ENCODE results near the gene THADA. TPM values are rescaled to one million over a fixed set of nuclear protein-coding genes. Genes with fewer than 3 reads are reported as not detected.
"Not testable (repeated sequence)": the region's sequence is repeated elsewhere in the genome, so short reads cannot be mapped to it uniquely, and the experiment has no call there.

Gene THADA
- total and polyA plus RNA-seq, 5 experiments from 2014 or later = 9.2 to 40.3 (median 15.5) TPM

DNA sequence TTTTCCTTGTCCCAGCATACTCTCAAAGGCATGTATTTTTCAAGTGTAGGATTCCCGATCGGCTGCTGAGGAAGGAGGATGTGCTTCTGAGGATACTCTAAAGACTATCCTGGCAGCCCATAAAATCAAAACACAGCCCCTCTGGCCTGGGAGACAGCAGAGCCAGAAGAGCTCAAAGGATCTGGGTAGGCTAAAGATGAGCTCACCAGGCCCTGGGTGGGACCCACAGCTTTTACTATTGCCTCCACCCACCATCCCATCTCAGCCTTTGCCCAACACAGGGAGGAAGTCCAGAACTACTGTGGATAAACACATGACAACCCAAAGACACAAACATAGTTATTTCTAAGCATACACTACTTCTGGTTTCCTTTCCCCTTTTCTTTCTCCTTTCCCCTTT is 290.3 kb downstream of the THADA start:
- H3K27me3 Mint-ChIP-seq = no peaks in the 10 kb centered on the region
- H3K4me3 Mint-ChIP-seq = no peak overlapping the region
- peaks cover 0 to 43% (median 13%) of the 10 kb centered on the region in 3 donors for H3K36me3 Mint-ChIP-seq
- no peak for DNase-seq
- peak overlapping the region in 2 of 10 donors; percentile 29 to 68 for H3K27ac Mint-ChIP-seq
- no peaks in the 10 kb centered on the region for H3K9me3 Mint-ChIP-seq
- POLR2A ChIA-PET = no interaction called here
- no peak for ATAC-seq
- peaks cover 0 to 9% (median under 1%) of the 10 kb centered on the region in 4 donors for H3K4me1 Mint-ChIP-seq

DNA sequence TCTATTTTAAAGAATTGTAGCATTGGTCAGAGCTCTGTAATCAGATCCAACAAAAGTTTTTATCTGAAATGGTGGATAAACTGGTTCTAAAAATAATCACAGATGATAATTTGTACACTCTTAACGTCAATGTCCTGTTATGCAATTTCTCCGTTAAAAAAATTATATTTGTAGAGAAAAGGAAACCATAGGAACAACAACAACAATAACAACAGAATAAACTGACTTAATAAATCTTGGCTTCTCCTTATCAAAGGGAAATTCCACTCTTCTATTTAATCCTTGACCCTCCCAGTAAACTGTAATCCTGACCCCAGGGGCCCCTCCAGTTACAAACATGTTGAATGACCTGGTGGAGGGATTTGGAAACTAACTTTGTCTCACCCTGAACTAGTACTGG is 290.8 kb downstream of the THADA start:
- POLR2A ChIA-PET = no interaction called here
- no peak for DNase-seq
- ATAC-seq = no peak
- Mint-ChIP-seq H3K36me3 (peaks cover 0 to 38% (median 10%) of the 10 kb centered on the region in 3 donors), H3K27ac (peak overlapping the region in 1 of 10 donors; percentile 68), H3K4me3 (no peak overlapping the region), H3K9me3 (no peaks in the 10 kb centered on the region), H3K27me3 (no peaks in the 10 kb centered on the region), H3K4me1 (peaks cover 0 to 10% (median 2%) of the 10 kb centered on the region in 4 donors)

DNA sequence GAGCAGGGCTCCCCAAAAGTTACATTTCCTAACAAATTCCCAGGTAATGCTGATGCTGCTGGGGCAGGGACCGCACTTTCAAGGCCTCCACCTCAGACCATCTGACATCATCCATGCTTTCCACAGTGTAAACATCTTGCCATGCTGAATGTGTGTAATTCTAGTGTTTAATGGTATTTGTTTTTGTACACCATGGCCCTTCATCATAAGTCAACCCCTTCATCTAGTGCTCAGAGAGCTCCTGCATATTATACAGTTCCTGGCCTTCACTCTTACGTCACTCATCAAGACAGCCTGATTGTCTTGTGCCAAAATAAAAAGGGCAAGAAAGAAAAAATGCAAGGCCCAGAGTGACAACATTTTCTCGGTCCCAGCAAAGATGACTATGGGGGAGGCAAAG is 291.9 kb downstream of the THADA start:
- Mint-ChIP-seq H3K27ac (no peak overlapping the region), H3K27me3 (no peaks in the 10 kb centered on the region), H3K4me1 (peaks cover 0 to 10% (median 2%) of the 10 kb centered on the region in 4 donors), H3K9me3 (no peaks in the 10 kb centered on the region), H3K4me3 (no peak overlapping the region), H3K36me3 (peaks cover 0 to 36% (median 10%) of the 10 kb centered on the region in 3 donors)
- POLR2A ChIA-PET = no interaction called here
- DNase-seq = no peak
- ATAC-seq = no peak

DNA sequence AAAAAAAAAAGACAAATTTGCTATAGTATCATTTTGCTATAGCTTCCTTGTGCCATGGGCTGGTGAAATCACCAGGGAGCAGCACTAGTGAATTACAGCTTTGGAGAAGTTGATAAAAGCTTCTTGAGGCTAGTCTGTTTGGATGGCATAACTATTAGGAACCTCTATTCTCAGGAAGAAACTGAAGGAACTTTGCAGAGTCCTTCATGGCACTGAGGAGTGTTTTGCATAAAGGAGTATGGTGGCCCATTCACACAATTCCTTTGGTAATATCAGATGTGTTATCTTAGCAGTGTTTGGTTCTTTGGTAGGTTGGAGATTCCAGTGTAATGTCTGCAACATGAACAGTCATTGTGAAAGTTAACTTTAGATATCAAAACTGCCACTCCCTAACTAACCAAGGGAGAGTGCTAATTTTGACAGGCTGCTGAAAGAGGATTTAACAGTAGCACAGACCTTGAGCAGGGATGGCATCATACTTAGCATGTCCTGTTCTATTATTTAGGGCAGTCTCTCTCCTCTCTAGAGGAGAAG is 292.8 kb downstream of the THADA start:
- ATAC-seq = no peak
- H3K9me3 Mint-ChIP-seq = no peaks in the 10 kb centered on the region
- H3K27me3 Mint-ChIP-seq = no peaks in the 10 kb centered on the region
- DNase-seq = no peak
- peaks cover 0 to 8% (median 2%) of the 10 kb centered on the region in 4 donors for H3K4me1 Mint-ChIP-seq
- POLR2A ChIA-PET = no interaction called here
- H3K4me3 Mint-ChIP-seq = no peak overlapping the region
- peaks cover 0 to 31% (median 14%) of the 10 kb centered on the region in 3 donors for H3K36me3 Mint-ChIP-seq
- no peak overlapping the region for H3K27ac Mint-ChIP-seq

DNA sequence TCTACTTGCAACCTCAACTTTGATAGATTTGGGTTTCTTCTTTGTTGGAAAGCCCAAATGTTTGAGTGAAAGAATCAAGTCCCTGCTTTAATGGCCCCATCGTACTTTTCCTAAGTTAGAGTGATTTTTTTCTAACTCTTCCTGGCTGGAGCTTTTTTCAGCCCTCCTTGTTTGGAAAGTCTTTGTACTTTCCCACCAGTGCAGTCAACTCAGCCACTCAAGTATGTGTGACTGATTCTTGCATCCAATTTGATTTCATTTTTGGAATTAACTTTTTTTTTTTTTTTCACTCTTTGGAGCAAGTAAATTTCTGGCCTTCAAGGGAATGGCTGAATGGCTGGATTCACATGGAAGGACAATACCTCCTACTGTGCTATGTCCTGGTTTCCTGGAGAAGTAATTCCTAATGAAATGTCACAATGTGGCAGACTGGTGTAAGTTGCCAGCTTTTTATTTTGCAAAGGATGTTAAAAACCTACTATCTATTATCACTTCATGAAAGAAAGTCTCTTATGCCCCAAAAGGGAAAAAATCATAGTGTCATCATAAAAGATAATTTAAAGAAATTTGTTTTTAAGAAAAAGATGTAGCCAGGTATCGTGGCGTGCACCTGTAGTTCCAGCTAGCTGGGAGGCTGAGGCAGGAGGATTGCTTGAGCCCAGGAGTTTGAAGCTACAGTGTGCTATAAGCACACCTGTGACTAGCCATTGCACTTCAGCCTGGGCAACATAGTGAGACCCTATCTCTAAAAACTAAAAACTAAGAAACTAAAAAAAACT is 293.5 kb downstream of the THADA start:
- H3K4me1 Mint-ChIP-seq = peaks cover 0 to 7% (median 2%) of the 10 kb centered on the region in 4 donors
- peaks cover 0 to 26% (median 14%) of the 10 kb centered on the region in 3 donors for H3K36me3 Mint-ChIP-seq
- H3K4me3 Mint-ChIP-seq = no peak overlapping the region
- DNase-seq (no peak), ATAC-seq (no peak)
- no peaks in the 10 kb centered on the region for H3K9me3 Mint-ChIP-seq
- no peak overlapping the region for H3K27ac Mint-ChIP-seq
- POLR2A ChIA-PET = no interaction called here
- H3K27me3 Mint-ChIP-seq = no peaks in the 10 kb centered on the region

DNA sequence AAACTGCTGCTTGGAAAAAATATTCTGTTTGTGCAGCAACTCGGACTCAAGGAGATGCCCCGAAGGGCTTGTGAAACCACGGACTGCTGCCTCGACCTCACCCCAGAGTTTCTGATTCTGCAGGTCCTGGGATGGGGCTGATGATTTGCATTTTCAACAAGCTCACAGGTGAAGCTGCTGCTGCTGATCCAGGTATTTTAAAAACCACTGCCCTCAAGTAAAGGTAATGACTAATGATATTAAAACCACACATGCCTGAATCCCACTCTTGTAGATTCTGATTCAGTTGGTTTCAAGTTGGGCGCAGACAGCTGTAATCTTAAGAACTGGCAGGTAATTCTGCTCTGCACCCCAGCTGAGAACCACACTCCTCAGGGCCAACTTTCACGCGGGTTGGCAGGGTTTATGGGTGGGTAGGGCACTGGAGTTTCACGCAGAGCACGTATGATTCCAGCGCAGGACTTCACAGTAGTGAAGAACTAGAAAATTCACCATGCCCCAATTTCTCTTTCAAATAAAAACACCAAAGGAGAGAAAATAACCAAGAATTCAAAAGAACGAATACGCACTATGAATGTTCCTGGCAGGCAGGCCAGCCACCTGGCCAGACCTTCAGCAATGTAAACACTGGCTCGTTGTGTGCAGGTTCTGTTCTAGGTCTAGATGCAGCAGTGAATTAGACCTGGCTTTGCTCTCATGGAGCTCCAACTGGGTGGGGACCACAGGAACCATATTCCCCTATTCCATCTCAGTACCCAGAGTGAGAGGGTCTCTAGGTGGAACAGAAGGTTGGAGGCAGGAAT is 294.9 kb downstream of the THADA start:
- Mint-ChIP-seq H3K27me3 (no peaks in the 10 kb centered on the region), H3K36me3 (peaks cover 0 to 24% (median 8%) of the 10 kb centered on the region in 3 donors), H3K4me3 (no peak overlapping the region), H3K9me3 (no peaks in the 10 kb centered on the region), H3K4me1 (peaks cover 0 to 4% (median 2%) of the 10 kb centered on the region in 4 donors), H3K27ac (no peak overlapping the region)
- ATAC-seq (no peak), DNase-seq (no peak)
- POLR2A ChIA-PET = no interaction called here

DNA sequence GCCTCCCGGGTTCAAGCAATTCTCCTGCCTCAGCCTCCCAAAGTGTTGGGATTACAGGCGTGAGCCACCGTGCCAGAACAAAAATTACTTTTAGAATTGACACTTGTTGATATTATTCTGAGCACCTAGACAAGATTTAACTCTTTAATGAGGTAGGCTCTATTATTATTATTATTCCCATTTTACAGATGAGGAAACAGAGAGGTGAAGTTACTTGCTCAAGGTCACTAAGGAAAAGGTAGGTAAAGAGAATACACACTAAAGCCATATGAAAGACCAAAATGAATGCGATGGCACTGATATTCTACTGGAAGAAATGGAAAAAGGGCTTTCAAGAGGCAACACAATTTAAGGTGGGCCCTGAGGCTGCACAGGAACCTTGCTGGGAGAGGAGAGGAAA is 295.6 kb downstream of the THADA start:
- Mint-ChIP-seq H3K4me1 (peaks cover 0 to 3% (median 1%) of the 10 kb centered on the region in 4 donors), H3K27me3 (no peaks in the 10 kb centered on the region), H3K9me3 (no peaks in the 10 kb centered on the region), H3K27ac (peak overlapping the region in 2 of 10 donors; percentile 7 to 55), H3K4me3 (no peak overlapping the region), H3K36me3 (peaks cover 0 to 24% (median 8%) of the 10 kb centered on the region in 3 donors)
- ATAC-seq = no peak
- POLR2A ChIA-PET = interaction anchor here (0.6 kb wide), 1 partner anchor 22 kb away, joined by 3 read pairs; no protein-coding TSS in a partner anchor
- DNase-seq = no peak

DNA sequence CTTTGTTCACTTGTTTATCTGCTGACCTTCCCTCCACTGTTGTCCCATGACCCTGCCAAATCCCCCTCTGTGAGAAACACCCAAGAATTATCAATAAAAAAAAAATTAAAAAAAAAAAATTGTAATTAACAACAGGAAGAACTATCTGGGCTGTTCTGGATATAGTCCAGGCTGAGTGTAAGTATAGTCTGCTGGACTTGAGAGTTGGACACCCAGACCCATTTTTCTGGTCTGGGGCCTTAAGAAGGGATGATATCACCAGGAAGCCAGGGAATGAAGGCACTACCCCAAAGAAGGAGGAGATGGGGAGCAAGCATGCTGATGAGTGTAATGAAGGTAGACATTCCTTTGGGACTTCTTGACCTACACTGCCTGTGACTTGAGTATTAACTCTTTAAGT is 297.3 kb downstream of the THADA start:
- ATAC-seq (no peak), DNase-seq (no peak)
- H3K27ac Mint-ChIP-seq = no peak overlapping the region
- no peak overlapping the region for H3K4me3 Mint-ChIP-seq
- peaks cover 8 to 17% (median 12%) of the 10 kb centered on the region in 4 donors for H3K4me1 Mint-ChIP-seq
- H3K36me3 Mint-ChIP-seq = peaks cover 0 to 13% (median 3%) of the 10 kb centered on the region in 3 donors
- POLR2A ChIA-PET = no interaction called here
- no peaks in the 10 kb centered on the region for H3K27me3 Mint-ChIP-seq
- no peaks in the 10 kb centered on the region for H3K9me3 Mint-ChIP-seq

DNA sequence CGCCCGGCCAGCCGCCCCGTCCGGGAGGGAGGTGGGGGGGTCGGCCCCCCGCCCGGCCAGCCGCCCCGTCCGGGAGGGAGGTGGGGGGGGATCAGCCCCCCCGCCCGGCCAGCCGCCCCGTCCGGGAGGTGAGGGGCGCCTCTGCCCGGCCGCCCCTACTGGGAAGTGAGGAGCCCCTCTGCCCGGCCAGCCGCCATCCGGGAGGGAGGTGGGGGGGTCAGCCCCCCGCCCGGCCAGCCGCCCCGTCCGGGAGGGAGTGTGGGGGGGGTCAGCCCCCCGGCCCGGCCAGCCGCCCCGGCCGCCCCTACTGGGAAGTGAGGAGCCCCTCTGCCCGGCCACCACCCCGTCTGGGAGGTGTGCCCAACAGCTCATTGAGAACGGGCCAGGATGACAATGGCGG is 298.1 kb downstream of the THADA start:
- POLR2A ChIA-PET, H3K4me3 Mint-ChIP-seq, ATAC-seq, H3K9me3 Mint-ChIP-seq, H3K27me3 Mint-ChIP-seq, H3K27ac Mint-ChIP-seq, DNase-seq: not testable (repeated sequence)
- peaks cover 0 to 16% (median 7%) of the 10 kb centered on the region in 3 donors for H3K36me3 Mint-ChIP-seq
- H3K4me1 Mint-ChIP-seq = peaks cover 8 to 17% (median 13%) of the 10 kb centered on the region in 4 donors

DNA sequence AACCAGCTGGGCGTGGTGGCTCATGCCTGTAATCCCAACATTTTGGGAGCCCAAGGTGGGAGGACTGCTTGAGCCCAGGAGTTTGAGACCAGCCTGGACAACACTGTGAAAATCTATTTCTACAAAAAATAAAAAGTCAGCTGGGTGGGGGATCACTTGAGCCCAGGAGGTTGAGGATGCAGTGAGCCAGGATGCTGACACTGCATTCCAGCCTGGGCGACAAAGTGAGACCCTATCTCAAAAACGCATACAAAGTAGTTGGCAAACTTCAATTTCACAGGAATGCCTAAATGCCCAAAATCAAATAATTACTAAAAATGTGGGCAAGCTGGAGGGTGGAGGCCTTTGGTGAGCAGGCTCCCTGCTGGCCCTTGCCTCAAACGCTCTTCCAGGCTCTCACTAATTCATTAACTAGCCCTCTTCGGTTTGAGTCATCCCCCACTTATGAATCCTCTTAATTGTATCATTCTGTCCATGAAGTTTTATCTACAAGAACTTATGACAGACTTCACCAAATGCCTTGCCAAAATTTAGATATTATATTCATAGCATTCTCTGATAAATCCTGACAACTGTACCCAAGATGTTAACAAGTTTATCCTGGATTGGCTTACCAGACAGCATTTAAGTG is 300.8 kb downstream of the THADA start:
- H3K4me3 Mint-ChIP-seq = no peak overlapping the region

DNA sequence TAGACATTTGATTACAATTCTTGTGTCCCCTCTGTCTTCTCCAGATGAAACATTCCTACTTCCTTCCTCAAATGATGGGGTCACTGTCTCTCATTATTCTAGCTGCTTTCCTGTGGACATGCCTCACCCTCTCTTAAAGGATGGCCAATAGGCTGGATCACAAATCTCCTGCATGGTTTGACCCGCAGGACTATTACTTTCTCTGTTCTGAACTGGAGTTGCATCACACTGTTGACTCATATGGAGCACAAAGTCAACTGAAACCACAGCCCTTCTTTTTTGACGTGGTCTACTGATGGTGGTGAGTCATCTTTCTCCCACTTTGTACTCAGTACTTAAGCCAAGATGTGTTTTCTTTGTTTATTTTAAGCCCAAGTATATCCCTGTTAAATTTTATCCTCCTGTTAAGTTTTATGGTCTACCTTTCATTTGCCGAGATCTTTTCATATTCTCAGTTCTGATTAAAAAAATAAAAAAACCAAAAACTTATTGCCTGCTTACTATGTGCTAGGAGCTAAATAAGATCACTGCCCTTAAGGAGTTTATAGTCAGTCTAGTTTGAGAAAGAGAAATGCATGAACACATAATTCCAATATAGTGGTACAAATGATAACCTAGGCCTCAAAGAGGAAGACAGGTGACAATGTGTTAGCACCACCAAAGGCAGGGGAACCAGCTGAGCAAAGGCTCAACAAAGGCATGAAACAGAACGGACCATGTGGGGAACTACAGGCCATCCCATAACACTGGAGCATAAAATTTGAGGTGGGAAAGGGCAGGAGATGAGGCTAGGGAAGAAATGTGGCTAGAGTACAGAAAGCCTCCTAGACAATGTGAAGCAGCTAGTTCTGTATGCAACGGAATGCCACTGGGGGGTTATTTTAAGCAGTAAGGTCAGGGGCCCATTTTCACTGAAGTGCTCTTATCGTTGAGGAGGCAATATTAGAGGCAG is 301.8 kb downstream of the THADA start:
- peaks cover 11 to 46% (median 37%) of the 10 kb centered on the region in 3 donors for H3K36me3 Mint-ChIP-seq
- POLR2A ChIA-PET = no interaction called here
- H3K27me3 Mint-ChIP-seq = no peaks in the 10 kb centered on the region
- peak overlapping the region in 1 of 10 donors; percentile 1 for H3K4me3 Mint-ChIP-seq
- DNase-seq (peak in 1 of 10 donors; percentile 16), ATAC-seq (peak; percentile 38 to 80)
- H3K4me1 Mint-ChIP-seq = peaks cover 6 to 14% (median 13%) of the 10 kb centered on the region in 4 donors
- no peaks in the 10 kb centered on the region for H3K9me3 Mint-ChIP-seq
- peak overlapping the region in 6 of 10 donors; percentile 12 to 90 (median 67) for H3K27ac Mint-ChIP-seq

More for the DNA sequence above, 300.8 kb downstream of the THADA start:
- peaks cover 6 to 38% (median 29%) of the 10 kb centered on the region in 3 donors for H3K36me3 Mint-ChIP-seq
- DNase-seq (no peak), ATAC-seq (no peak)
- no peaks in the 10 kb centered on the region for H3K27me3 Mint-ChIP-seq
- H3K9me3 Mint-ChIP-seq = no peaks in the 10 kb centered on the region
- H3K27ac Mint-ChIP-seq = peak overlapping the region in 2 of 10 donors; percentile 10 to 11
- POLR2A ChIA-PET = no interaction called here
- peaks cover 6 to 14% (median 13%) of the 10 kb centered on the region in 4 donors for H3K4me1 Mint-ChIP-seq

All from naive thymus-derived CD8-positive, alpha-beta T cell (primary cell).